Left cardiac atrium (tissue), 4 donors: Measurements from ENCODE around the gene PID1. TPM values are rescaled to one million over a fixed set of nuclear protein-coding genes. Genes with fewer than 3 reads are reported as not detected.

Source experiments
- ATAC-seq, 2 donors: fragments of 200-7000 bp; cut with Tn5 transposase; one replicate each; pipeline ENCODE4 v1.9.1; 2020; ENCODE audit warnings: mild to moderate bottlenecking in 2 of 2, moderate library complexity in 2 of 2
- DNase-seq: peaks from one replicate; pipeline ENCODE4 v3.0.0-alpha.2; 2020
- intact Hi-C, 2 donors: fragments of 100-400 bp; cut with DNase I; formaldehyde crosslinking; loops; one replicate each; pipeline versions ENCODE4 v1.14.1 to v1.15.1; 2022 to 2023
- total RNA-seq, 2 donors: library from RNA; stranded (reverse); fragmentation: NEBNext Ultra II Directional; extraction: Animal tissue kit (Norgen Biotek cat#: 25700); gene quantifications; one replicate each; pipeline ENCODE4 v1.2.1, GENCODE V29; 2021
- donor health status: DM: no; HTN: yes; CAD: no.
- donor health status: DM: no; HTN: yes; CAD: no; lungs with severe emphysema.
- donor health status: DM: yes; HTN: yes; CAD: no.
- donor health status: Dilated cardiomyopathy.

The PID1 gene
- total RNA-seq, 2 donors from 2014 or later: 11.3 to 15.1 TPM

- ATAC-seq (no peak), DNase-seq (no peak)
- intact Hi-C loops: no loop called here
Measured at GRCh38 chr2:229059331-229060033, 211.6 kb downstream of the PID1 start.

- DNase-seq (no peak), ATAC-seq (no peak)
- intact Hi-C loops: no loop called here
Measured at GRCh38 chr2:229057976-229058553, 213.0 kb downstream of the PID1 start.

GRCh38 chr2:229054311-229054710, 216.8 kb downstream of the PID1 start:
- DNase-seq: no peak
- ATAC-seq: no peak
- intact Hi-C loops: no loop called here

- DNase-seq (no peak), ATAC-seq (no peak)
- intact Hi-C loops: no loop called here
Measured at GRCh38 chr2:229051798-229052197, 219.3 kb downstream of the PID1 start.

- ATAC-seq (no peak), DNase-seq (no peak)
- intact Hi-C loops: no loop called here
Measured at GRCh38 chr2:229050133-229050532, 221.0 kb downstream of the PID1 start.

- ATAC-seq (no peak), DNase-seq (no peak)
- intact Hi-C loops: no loop called here
Measured at GRCh38 chr2:229048134-229048533, 223.0 kb downstream of the PID1 start.

- DNase-seq: no peak
Measured at GRCh38 chr2:229045671-229046070, 225.4 kb downstream of the PID1 start.

GRCh38 chr2:229044581-229044980, 226.5 kb downstream of the PID1 start:
- no peak for DNase-seq
- intact Hi-C loops: no loop called here
- no peak for ATAC-seq

More at GRCh38 chr2:229045671-229046070, 225.4 kb downstream of the PID1 start:
- ATAC-seq: peak in 1 of 2 donors; percentile 73
- intact Hi-C loops: no loop called here

GRCh38 chr2:229043681-229044080, 227.4 kb downstream of the PID1 start:
- ATAC-seq (no peak), DNase-seq (no peak)
- intact Hi-C loops: no loop called here

GRCh38 chr2:229042349-229042748, 228.7 kb downstream of the PID1 start:
- DNase-seq (no peak), ATAC-seq (no peak)
- intact Hi-C loops: no loop called here

- intact Hi-C loops: no loop called here
- ATAC-seq (no peak), DNase-seq (no peak)
Measured at GRCh38 chr2:229041691-229042090, 229.4 kb downstream of the PID1 start.

- intact Hi-C loops: no loop called here
- no peak for ATAC-seq
- no peak for DNase-seq
Measured at GRCh38 chr2:229037621-229038020, 233.5 kb downstream of the PID1 start.

GRCh38 chr2:229033816-229034215, 237.3 kb downstream of the PID1 start:
- ATAC-seq: no peak
- intact Hi-C loops: no loop called here
- no peak for DNase-seq

- ATAC-seq (no peak), DNase-seq (no peak)
- intact Hi-C loops: no loop called here
Measured at GRCh38 chr2:229032608-229033234, 238.4 kb downstream of the PID1 start.

- ATAC-seq: no peak
- intact Hi-C loops: no loop called here
- DNase-seq: no peak
Measured at GRCh38 chr2:229027353-229028105, 243.6 kb downstream of the PID1 start.

GRCh38 chr2:229025653-229026052, 245.4 kb downstream of the PID1 start:
- intact Hi-C loops: no loop called here

GRCh38 chr2:229022652-229023051, 248.4 kb downstream of the PID1 start:
- ATAC-seq (no peak), DNase-seq (no peak)
- intact Hi-C loops: no loop called here

More at GRCh38 chr2:229025653-229026052, 245.4 kb downstream of the PID1 start:
- DNase-seq: no peak
- no peak for ATAC-seq

GRCh38 chr2:229022071-229022470, 249.0 kb downstream of the PID1 start:
- ATAC-seq: no peak
- intact Hi-C loops: no loop called here
- no peak for DNase-seq

- ATAC-seq: no peak
- intact Hi-C loops: no loop called here
- DNase-seq: no peak
Measured at GRCh38 chr2:229009816-229010215, 261.3 kb downstream of the PID1 start.

GRCh38 chr2:229003256-229003655, 267.8 kb downstream of the PID1 start:
- ATAC-seq (no peak), DNase-seq (no peak)
- intact Hi-C loops: no loop called here
